Muscle of leg (tissue), 11 donors: ENCODE data around the gene TUBA3E. TPM values are rescaled to one million over a fixed set of nuclear protein-coding genes. Genes with fewer than 3 reads are reported as not detected.
"Not testable (repeated sequence)": the region's sequence is repeated elsewhere in the genome, so short reads cannot be mapped to it uniquely, and the experiment has no call there.

Source experiments
- DNase-seq: peaks from one replicate; pipeline ENCODE4 v3.0.0; 2013
- H3K27ac ChIP-seq: one replicate; pipeline ENCODE4 v1.5.1; 2013; ENCODE audit warnings: mild to moderate bottlenecking, low read length, control low read depth
- H3K27me3 ChIP-seq: one replicate; pipeline ENCODE4 v1.6.1; 2013; ENCODE audit warnings: low read length; ENCODE audit not compliant: control insufficient read depth, insufficient read depth
- H3K36me3 ChIP-seq: one replicate; pipeline ENCODE4 v1.6.1; 2013; ENCODE audit warnings: low read length; ENCODE audit not compliant: control insufficient read depth, insufficient read depth
- H3K4me1 ChIP-seq: one replicate; pipeline ENCODE4 v1.6.1; 2013; ENCODE audit warnings: low read length; ENCODE audit not compliant: control insufficient read depth, insufficient read depth
- H3K4me3 ChIP-seq: one replicate; pipeline ENCODE4 v1.5.1; 2013; ENCODE audit warnings: low read length, control low read depth
- H3K9me3 ChIP-seq: replicated peaks from 2 replicates; pipeline ENCODE4 v1.6.1; 2013; ENCODE audit warnings: low read depth, low read length; ENCODE audit not compliant: control insufficient read depth
- WGBS: methylation state at CpG from one replicate; pipeline ENCODE4 v1.1.5; 2013; ENCODE audit warnings: missing lambda C conversion rate; ENCODE audit not compliant: insufficient coverage; 5-methylcytosine and 5-hydroxymethylcytosine counted together
- polyA plus RNA-seq, 8 donors: library from polyadenylated mRNA; unstranded; fragments of 120-200 nt; gene quantifications; one replicate each; pipeline versions ENCODE4 v1.2.1 to v1.2.3, GENCODE V29; 2013; ENCODE audit warnings: inconsistent platforms in 1 of 8, low replicate concordance in 1 of 8; ENCODE audit not compliant: insufficient read length in 8 of 8, insufficient read depth in 1 of 8
- total RNA-seq: library from RNA; stranded (reverse); fragments of 120-200 nt; gene quantifications from one replicate; pipeline ENCODE4 v1.2.4, GENCODE V29; 2013

Gene TUBA3E
- total and polyA plus RNA-seq, 9 donors: 0.11 to 0.29 (median 0.19) TPM; not detected in 6

- not testable (repeated sequence) for DNase-seq, H3K27me3 ChIP-seq, H3K9me3 ChIP-seq, H3K4me1 ChIP-seq, H3K36me3 ChIP-seq, H3K4me3 ChIP-seq, H3K27ac ChIP-seq
- WGBS: no CpG with 5 or more reads among the region's 6 CpGs
Observed at GRCh38 chr2:130148515-130148914, 49.7 kb downstream of the TUBA3E start.

GRCh38 chr2:130145006-130145414 is 53.2 kb downstream of the TUBA3E start, which contains the start of gene CCDC74B:
CCDC74B (minus strand) TSS chr2:130145112; CDS start chr2:130144996, 116 bp downstream.
- DNase-seq: peak; percentile 22
- H3K27ac ChIP-seq, H3K4me1 ChIP-seq: not testable (repeated sequence)

GRCh38 chr2:130143266-130144039 is 54.8 kb downstream of the TUBA3E start:
- WGBS: 45% methylated on average over 16 of the region's 28 CpGs
- not testable (repeated sequence) for H3K36me3 ChIP-seq, H3K27ac ChIP-seq, H3K9me3 ChIP-seq, H3K27me3 ChIP-seq, H3K4me1 ChIP-seq, H3K4me3 ChIP-seq, DNase-seq

More at GRCh38 chr2:130145006-130145414, 53.2 kb downstream of the TUBA3E start, which contains the start of gene CCDC74B:
- WGBS: 0% methylated on average over 17 of the region's 30 CpGs
- H3K4me3 ChIP-seq: peak within 1 kb of the TSS; percentile 21
- H3K9me3 ChIP-seq, H3K36me3 ChIP-seq, H3K27me3 ChIP-seq: not testable (repeated sequence)

- H3K36me3 ChIP-seq, DNase-seq: not testable (repeated sequence)
- 88% methylated on average over 4 of the region's 13 CpGs for WGBS
Observed at GRCh38 chr2:130142396-130143265, 55.6 kb downstream of the TUBA3E start.

More at GRCh38 chr2:130142396-130143265, 55.6 kb downstream of the TUBA3E start:
- H3K9me3 ChIP-seq, H3K4me1 ChIP-seq, H3K27me3 ChIP-seq, H3K4me3 ChIP-seq, H3K27ac ChIP-seq: not testable (repeated sequence)

Other genes with a start within 250 kb of the TUBA3E start
- gene RAB6C, start 218.8 kb downstream of the TUBA3E start, total RNA-seq: 0.09 TPM
- gene RAB6C, start 218.8 kb downstream of the TUBA3E start, polyA plus RNA-seq: under 1 TPM in 7 of 8 donors, not detected in 1; 0.27 to 0.99 (median 0.64) TPM
- not detected for gene POTEF, start 69.2 kb downstream of the TUBA3E start, total RNA-seq
- under 1 TPM in 7 of 8 donors, not detected in 1; 0.05 to 0.50 (median 0.10) TPM for gene POTEF, start 69.2 kb downstream of the TUBA3E start, polyA plus RNA-seq
- gene CCDC74B, start 53.3 kb downstream of the TUBA3E start, total RNA-seq: 1.5 TPM
- gene CCDC74B, start 53.3 kb downstream of the TUBA3E start, polyA plus RNA-seq: 1 to 10 TPM in 7 of 8 donors, under 1 TPM in 1; 0.76 to 2.2 (median 1.1) TPM
- 15.4 TPM for gene SMPD4, start 16.8 kb downstream of the TUBA3E start, total RNA-seq
- gene SMPD4, start 16.8 kb downstream of the TUBA3E start, polyA plus RNA-seq: 10 to 100 TPM; 35.4 to 47.3 (median 37.3) TPM
- 203 TPM for gene MZT2B, start 16.2 kb downstream of the TUBA3E start, total RNA-seq
- gene MZT2B, start 16.2 kb downstream of the TUBA3E start, polyA plus RNA-seq: 100 to 1,000 TPM; 126 to 169 (median 152) TPM
- gene IMP4, start 144.5 kb upstream of the TUBA3E start, total RNA-seq: 45.8 TPM
- 10 to 100 TPM; 38.0 to 45.6 (median 43.8) TPM for gene IMP4, start 144.5 kb upstream of the TUBA3E start, polyA plus RNA-seq
- 11.0 TPM for gene PTPN18, start 157.6 kb upstream of the TUBA3E start, total RNA-seq
- gene PTPN18, start 157.6 kb upstream of the TUBA3E start, polyA plus RNA-seq: 10 to 100 TPM; 15.0 to 27.3 (median 18.4) TPM